ENCODE data around the gene CHCHD4.

DNA sequence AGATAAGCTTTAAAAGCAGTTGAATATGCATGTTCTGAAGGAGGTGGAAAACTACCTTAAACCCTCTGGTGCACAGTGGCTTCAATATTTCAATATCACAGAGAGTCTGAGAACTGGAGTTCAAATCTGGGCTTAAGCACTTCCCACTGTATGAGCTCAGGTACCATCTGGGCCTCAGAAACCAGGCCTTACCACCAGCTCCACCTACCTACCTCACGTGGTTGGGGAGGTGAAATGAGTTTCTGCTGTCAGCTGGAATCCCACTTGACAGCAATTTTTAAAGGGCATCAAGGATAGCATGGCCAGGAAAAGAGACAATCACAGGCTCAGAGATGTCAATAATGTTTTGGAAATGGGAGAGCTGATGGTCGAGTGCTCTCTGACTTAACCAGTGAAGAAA lies 5.0 kb downstream of the CHCHD4 start:
- no peak for TF ChIP-seq CTCF (conservative IDR thresholded peaks at IDR 0.05 in 1 of 2, IDR thresholded peaks at IDR 0.05 in 1 of 2; ENCODE audit: extremely low read depth in 1 of 2, insufficient read depth in 1 of 2, low read depth in 1 of 2, low read length in 2 of 2)
- TF ChIP-seq EZH2 (IDR thresholded peaks at IDR 0.05; ENCODE audit: borderline replicate concordance, low read length): no peak

All from mammary epithelial cell (primary cell).